Sigmoid colon (tissue), 7 donors: ENCODE measurements around the gene NCAPD3. TPM values are rescaled to one million over a fixed set of nuclear protein-coding genes. Genes with fewer than 3 reads are reported as not detected.

Source experiments
- DNase-seq: peaks from one replicate; pipeline ENCODE4 v3.0.0-alpha.2; 2019
- H3K27ac ChIP-seq, 4 donors: fragments of 200-600 bp; sonication (generic); one replicate each; pipeline ENCODE4 v1.5.1; 2016 to 2019; ENCODE audit warnings: mild to moderate bottlenecking in 1 of 4
- H3K27me3 ChIP-seq, 3 donors: fragments of 200-600 bp; sonication (generic); one replicate each; pipeline ENCODE4 v1.5.1; 2019; ENCODE audit warnings: mild to moderate bottlenecking in 1 of 3
- H3K36me3 ChIP-seq, 4 donors: fragments of 200-600 bp; sonication (generic); one replicate each; pipeline ENCODE4 v1.5.1; 2016 to 2019
- H3K4me1 ChIP-seq, 4 donors: fragments of 200-600 bp; sonication (generic); one replicate each; pipeline ENCODE4 v1.5.1; 2017 to 2019
- H3K4me3 ChIP-seq, 4 donors: fragments of 200-600 bp; sonication (generic); one replicate each; pipeline ENCODE4 v1.5.1; 2017 to 2019; ENCODE audit warnings: mild to moderate bottlenecking in 2 of 4, moderate library complexity in 1 of 4
- H3K9me3 ChIP-seq, 4 donors: fragments of 200-600 bp in 3 of 4; sonication (generic) in 3 of 4; one replicate each; pipeline versions ENCODE4 v1.5.1 to v1.6.1; 2013 to 2019
- CTCF ChIP-seq, 4 experiments: fragments of 450-650 bp in 3 of 4; fragments of 200-600 bp in 1 of 4; IDR thresholded peaks; one replicate each; pipeline ENCODE4 v1.5.1; 2016 to 2019; ENCODE audit warnings: antibody characterized with exemption in 4 of 4, mild to moderate bottlenecking in 3 of 4, moderate library complexity in 2 of 4
- EP300 ChIP-seq, 4 donors: sonication (generic); formaldehyde crosslinking; IDR thresholded peaks; one replicate each; pipeline ENCODE4 v1.6.1; 2017; ENCODE audit warnings: antibody characterized with exemption in 4 of 4
- POLR2A ChIP-seq, 2 donors: fragments of 450-650 bp; IDR thresholded peaks; one replicate each; pipeline ENCODE4 v1.6.1; 2016; ENCODE audit warnings: antibody characterized with exemption in 2 of 2, mild to moderate bottlenecking in 2 of 2, moderate library complexity in 2 of 2
- POLR2AphosphoS5 ChIP-seq, 4 donors: sonication (generic); formaldehyde crosslinking; IDR thresholded peaks; one replicate each; pipeline ENCODE4 v1.6.1; 2017; ENCODE audit warnings: antibody characterized with exemption in 4 of 4
- WGBS, 2 donors: extraction: QIAGEN DNeasy Blood & Tissue Kit; methylation state at CpG; one replicate each; pipeline ENCODE4 v1.1.7; 2013; 5-methylcytosine and 5-hydroxymethylcytosine counted together
- intact Hi-C: fragments of 100-400 bp; cut with DNase I; formaldehyde crosslinking; loops from one replicate; pipeline ENCODE4 v1.15.1; 2023
- polyA plus RNA-seq, 3 donors: library from polyadenylated mRNA; stranded (reverse); fragments of 200-250 nt; gene quantifications; one replicate each; pipeline ENCODE4 v1.2.3, GENCODE V29; 2013
- total RNA-seq, 4 donors: library from RNA; depleted of rRNA; stranded (reverse); fragments of >200 nt; gene quantifications; one replicate each; pipeline ENCODE4 v1.1.0, GENCODE V29; 2016
- donor health status: healthy with polysubstance abuse.
- donor health status: Bipolar disorder and iron deficiency.
- donor health status: healthy.

NCAPD3 gene
- total and polyA plus RNA-seq, 7 donors: 1.8 to 13.0 (median 7.5) TPM

DNA sequence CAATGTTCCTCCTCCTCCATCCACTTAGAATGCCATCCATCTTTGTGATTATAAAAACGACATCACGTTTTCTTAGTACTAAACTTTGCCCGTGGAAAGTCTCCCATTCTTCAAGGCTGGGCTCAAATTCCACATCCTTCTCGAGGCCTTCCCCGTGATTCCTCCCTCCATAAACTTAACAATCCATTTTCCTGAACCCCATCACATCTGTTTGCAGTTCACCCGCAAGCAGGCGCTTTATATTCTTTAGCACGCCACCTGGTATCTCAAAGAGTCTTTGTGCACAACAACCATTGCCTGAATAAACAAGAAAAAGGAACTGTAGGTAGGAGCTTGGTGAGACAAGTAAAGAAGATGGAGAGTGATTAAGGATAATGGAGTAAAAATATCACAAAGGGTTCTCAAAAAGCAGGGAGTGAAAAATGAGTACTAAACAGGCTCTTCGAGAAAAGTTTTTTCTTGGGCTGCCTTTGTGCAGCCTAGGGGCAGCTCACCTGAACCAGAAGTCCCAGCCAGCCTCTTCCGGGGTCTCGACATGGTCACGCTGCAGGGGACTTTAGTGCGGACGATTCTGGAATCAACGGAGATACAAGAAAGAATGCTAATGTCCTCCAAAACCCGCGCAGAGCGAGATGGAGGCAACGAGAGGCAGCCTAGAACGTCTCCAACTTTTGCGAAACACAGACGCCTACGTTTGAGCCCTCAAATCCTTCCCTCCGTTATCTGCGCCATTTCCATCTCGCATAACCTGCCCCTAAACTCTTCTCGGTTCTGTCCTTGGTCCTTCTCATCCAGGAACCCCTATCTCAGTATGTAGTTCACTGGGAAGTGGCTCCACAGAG is 28.8 kb upstream of the NCAPD3 start:
- peaks cover 14 to 49% (median 28%) of the 10 kb centered on the region in 4 donors for H3K36me3 ChIP-seq
- intact Hi-C loops: loop anchor here (1.0 to 5.0 kb wide), 2 partner anchors 27 to 80 kb away; partner anchors contain the start of gene GLB1L2
- 1 to 5% methylated on average over 27 of the region's 27 CpGs for WGBS, 2 donors
- H3K4me3 ChIP-seq: peak overlapping the region; percentile 66 to 97 (median 84)
- TF ChIP-seq EP300 (IDR thresholded peaks at IDR 0.05) (no peak), POLR2A (IDR thresholded peaks at IDR 0.05) (no peak), POLR2AphosphoS5 (IDR thresholded peaks at IDR 0.05) (no peak), CTCF (IDR thresholded peaks at IDR 0.05) (no peak)
- DNase-seq: no peak
- no peaks in the 10 kb centered on the region for H3K27me3 ChIP-seq
- peak overlapping the region; percentile 76 to 82 (median 77) for H3K27ac ChIP-seq
- H3K4me1 ChIP-seq: peaks cover 0 to 30% (median 21%) of the 10 kb centered on the region in 4 donors
- H3K9me3 ChIP-seq: no peaks in the 10 kb centered on the region

GRCh38 chr11:134250675-134251074 is 26.9 kb upstream of the NCAPD3 start:
- no peak overlapping the region for H3K4me3 ChIP-seq
- no peak for DNase-seq
- peaks cover 23 to 57% (median 43%) of the 10 kb centered on the region in 4 donors for H3K36me3 ChIP-seq
- 77 to 92% methylated on average over 2 of the region's 2 CpGs for WGBS, 2 donors
- no peaks in the 10 kb centered on the region for H3K27me3 ChIP-seq
- peaks cover 0 to 30% (median 21%) of the 10 kb centered on the region in 4 donors for H3K4me1 ChIP-seq
- no peaks in the 10 kb centered on the region for H3K9me3 ChIP-seq
- no peak overlapping the region for H3K27ac ChIP-seq
- intact Hi-C loops: loop anchor here (5.0 kb wide), 1 partner anchor 82 kb away; the partner anchor contains the start of gene GLB1L2
- TF ChIP-seq EP300 (IDR thresholded peaks at IDR 0.05) (no peak), CTCF (IDR thresholded peaks at IDR 0.05) (no peak), POLR2AphosphoS5 (IDR thresholded peaks at IDR 0.05) (no peak), POLR2A (IDR thresholded peaks at IDR 0.05) (no peak)

DNA sequence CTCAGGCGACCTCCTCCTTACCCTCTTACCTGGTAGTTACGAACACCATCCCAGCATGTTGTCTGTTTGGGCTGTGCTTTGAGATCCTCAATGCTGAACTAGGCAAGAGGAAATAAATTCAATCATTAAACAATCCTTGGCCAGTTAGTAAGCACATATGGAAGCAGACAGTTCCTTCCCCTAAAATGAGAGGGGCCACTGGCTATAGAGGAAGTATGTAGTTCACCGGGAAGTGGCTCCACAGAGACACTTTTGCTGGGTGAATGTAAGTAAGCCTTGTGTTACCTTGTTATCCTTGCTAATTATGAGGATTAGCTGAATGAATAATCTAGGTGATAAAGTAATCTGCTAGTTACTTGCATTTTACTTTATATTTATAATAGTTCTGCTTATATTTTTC is 26.5 kb upstream of the NCAPD3 start:
- 93 to 94% methylated on average over 3 of the region's 3 CpGs for whole genome bisulfite sequencing, 2 donors
- no peaks in the 10 kb centered on the region for H3K27me3 ChIP-seq
- H3K27ac ChIP-seq: no peak overlapping the region
- peaks cover 23 to 61% (median 47%) of the 10 kb centered on the region in 4 donors for H3K36me3 ChIP-seq
- TF ChIP-seq POLR2A (IDR thresholded peaks at IDR 0.05) (no peak), EP300 (IDR thresholded peaks at IDR 0.05) (no peak), POLR2AphosphoS5 (IDR thresholded peaks at IDR 0.05) (no peak), CTCF (IDR thresholded peaks at IDR 0.05) (no peak)
- DNase-seq: no peak
- H3K4me3 ChIP-seq: no peak overlapping the region
- intact Hi-C loops: loop anchor here (5.0 kb wide), 1 partner anchor 82 kb away; the partner anchor contains the start of gene GLB1L2
- H3K9me3 ChIP-seq: no peaks in the 10 kb centered on the region
- peaks cover 0 to 30% (median 21%) of the 10 kb centered on the region in 4 donors for H3K4me1 ChIP-seq

GRCh38 chr11:134248910-134249480 is 25.2 kb upstream of the NCAPD3 start:
- Histone ChIP-seq H3K27me3 (no peaks in the 10 kb centered on the region), H3K4me1 (peaks cover 0 to 17% (median 11%) of the 10 kb centered on the region in 4 donors), H3K27ac (no peak overlapping the region), H3K4me3 (no peak overlapping the region), H3K36me3 (peaks cover 23 to 74% (median 58%) of the 10 kb centered on the region in 4 donors), H3K9me3 (no peaks in the 10 kb centered on the region)
- WGBS, 2 donors: 74 to 76% methylated on average over 7 of the region's 7 CpGs
- DNase-seq: no peak
- intact Hi-C loops: no loop called here
- TF ChIP-seq CTCF (IDR thresholded peaks at IDR 0.05): no peak
- no peak for TF ChIP-seq POLR2A (IDR thresholded peaks at IDR 0.05)
- no peak for TF ChIP-seq EP300 (IDR thresholded peaks at IDR 0.05)
- no peak for TF ChIP-seq POLR2AphosphoS5 (IDR thresholded peaks at IDR 0.05)
